WERI-Rb-1 (cell line): ENCODE data around the gene ST6GALNAC4.

ENCODE experiments used
- DNase-seq: peaks from one replicate; pipeline ENCODE4 v3.0.0-alpha.2; 2020
- H3K27ac ChIP-seq: fragments of 250-450 bp; sonication (Bioruptor Pico); 2 replicates; pipeline ENCODE4 v1.5.1; 2020; ENCODE audit warnings: mild to moderate bottlenecking, moderate library complexity
- H3K27me3 ChIP-seq: fragments of 250-450 bp; sonication (Bioruptor Pico); 2 replicates; pipeline ENCODE4 v1.5.1; 2021; ENCODE audit warnings: mild to moderate bottlenecking, low read depth, moderate library complexity; ENCODE audit not compliant: insufficient read depth, severe bottlenecking
- H3K36me3 ChIP-seq: fragments of 250-450 bp; sonication (Bioruptor Pico); 2 replicates; pipeline ENCODE4 v1.5.1; 2020; ENCODE audit warnings: mild to moderate bottlenecking, moderate library complexity
- H3K4me3 ChIP-seq: 2 replicates; pipeline ENCODE4 v1.5.1; 2011; ENCODE audit warnings: low read depth, mild to moderate bottlenecking, control low read depth, low read length
- H3K9me3 ChIP-seq: fragments of 250-450 bp; sonication (Bioruptor Pico); 2 replicates; pipeline ENCODE4 v1.5.1; 2021; ENCODE audit warnings: mild to moderate bottlenecking, moderate library complexity; ENCODE audit not compliant: severe bottlenecking
- CTCF ChIP-seq: IDR thresholded peaks from 2 replicates; pipeline ENCODE4 v1.5.1; 2011; ENCODE audit warnings: low read depth, mild to moderate bottlenecking, control low read depth, inconsistent platforms, low read length

ST6GALNAC4 gene

GRCh38 chr9:127958728-127959127, 41.9 kb upstream of the ST6GALNAC4 start:
- Histone ChIP-seq H3K27me3 (no peaks in the 10 kb centered on the region), H3K4me3 (no peak overlapping the region), H3K9me3 (peaks cover 3% of the 10 kb centered on the region), H3K27ac (no peak overlapping the region), H3K36me3 (peaks cover 17% of the 10 kb centered on the region; the same call in 1 of the 2 replicates)
- no peak for DNase-seq
- no peak for TF ChIP-seq CTCF

- Histone ChIP-seq H3K27me3 (no peaks in the 10 kb centered on the region), H3K27ac (no peak overlapping the region), H3K9me3 (peaks cover 3% of the 10 kb centered on the region), H3K4me3 (no peak overlapping the region), H3K36me3 (peaks cover 16% of the 10 kb centered on the region)
- peak; percentile 70 for TF ChIP-seq CTCF
- DNase-seq, result peak; percentile 83
Observed at GRCh38 chr9:127955294-127956015, 38.6 kb upstream of the ST6GALNAC4 start.

GRCh38 chr9:127954831-127955293, 38.0 kb upstream of the ST6GALNAC4 start:
- no peaks in the 10 kb centered on the region for H3K27me3 ChIP-seq
- H3K27ac ChIP-seq, result no peak overlapping the region
- H3K4me3 ChIP-seq, result no peak overlapping the region
- TF ChIP-seq CTCF, result no peak
- H3K9me3 ChIP-seq, result peaks cover 3% of the 10 kb centered on the region
- no peak for DNase-seq
- H3K36me3 ChIP-seq, result peaks cover 21% of the 10 kb centered on the region

DNA sequence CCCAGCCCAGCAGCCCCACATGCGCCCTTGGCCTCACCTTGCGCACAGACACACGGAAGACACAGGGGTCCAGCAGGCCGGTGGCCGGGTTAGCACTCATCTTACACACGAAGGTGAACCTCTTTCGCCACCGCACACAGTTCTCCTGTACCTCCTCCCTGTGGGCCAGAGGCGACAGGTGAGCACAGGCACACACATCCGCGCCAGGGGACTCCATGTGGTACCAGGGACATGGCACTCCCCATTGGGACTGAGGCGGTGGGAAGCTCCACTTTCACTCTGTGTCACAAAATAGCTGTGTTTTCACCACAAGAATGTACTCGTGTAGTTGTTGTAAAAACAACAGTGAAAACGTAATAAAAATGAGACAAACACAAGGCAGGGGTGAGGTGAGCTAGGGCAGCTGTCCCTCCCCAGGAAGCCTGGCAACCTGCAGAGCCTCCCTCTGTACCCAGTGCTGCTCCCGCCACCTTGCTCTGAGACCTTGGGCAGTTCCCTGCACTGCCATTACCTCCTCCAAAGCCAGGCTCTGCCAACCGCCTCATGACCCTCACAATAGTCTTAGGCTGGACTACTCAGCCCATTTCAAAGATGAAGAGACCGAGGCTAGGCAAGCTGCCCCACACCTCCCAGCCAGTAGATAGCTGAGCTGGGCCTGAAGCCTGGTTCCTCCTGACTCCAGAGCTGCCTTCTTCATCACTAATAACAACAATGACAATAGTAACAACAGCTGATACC, 37.1 kb upstream of the ST6GALNAC4 start:
- no peak for TF ChIP-seq CTCF
- Histone ChIP-seq H3K27me3 (no peaks in the 10 kb centered on the region), H3K27ac (no peak overlapping the region), H3K36me3 (peaks cover 13% of the 10 kb centered on the region), H3K9me3 (peaks cover 3% of the 10 kb centered on the region), H3K4me3 (no peak overlapping the region)
- no peak for DNase-seq

GRCh38 chr9:127953154-127953553, 36.3 kb upstream of the ST6GALNAC4 start:
- H3K27ac ChIP-seq, result no peak overlapping the region
- H3K36me3 ChIP-seq, result peaks cover 17% of the 10 kb centered on the region
- no peak for DNase-seq
- no peaks in the 10 kb centered on the region for H3K27me3 ChIP-seq
- no peak for TF ChIP-seq CTCF
- H3K9me3 ChIP-seq, result no peaks in the 10 kb centered on the region
- no peak overlapping the region for H3K4me3 ChIP-seq
